ENCODE results near the gene CNTFR.
A peak's percentile ranks its signal among the peaks of the same experiment; 100 is the strongest.
"Not testable (repeated sequence)": the region's sequence is repeated elsewhere in the genome, so short reads cannot be mapped to it uniquely, and the experiment has no call there.

Gene CNTFR

GRCh38 chr9:34541540-34541939, 48.0 kb downstream of the CNTFR start:
- H3K9me3 ChIP-seq (ENCODE audit: control insufficient read depth, low read length): no peaks in the 10 kb centered on the region
- no peak overlapping the region for H3K4me3 ChIP-seq (ENCODE audit: insufficient read depth in 1 of 2, low read depth in 1 of 2, low read length in 2 of 2)
- 73% methylated on average over 7 of the region's 7 CpGs for WGBS

DNA sequence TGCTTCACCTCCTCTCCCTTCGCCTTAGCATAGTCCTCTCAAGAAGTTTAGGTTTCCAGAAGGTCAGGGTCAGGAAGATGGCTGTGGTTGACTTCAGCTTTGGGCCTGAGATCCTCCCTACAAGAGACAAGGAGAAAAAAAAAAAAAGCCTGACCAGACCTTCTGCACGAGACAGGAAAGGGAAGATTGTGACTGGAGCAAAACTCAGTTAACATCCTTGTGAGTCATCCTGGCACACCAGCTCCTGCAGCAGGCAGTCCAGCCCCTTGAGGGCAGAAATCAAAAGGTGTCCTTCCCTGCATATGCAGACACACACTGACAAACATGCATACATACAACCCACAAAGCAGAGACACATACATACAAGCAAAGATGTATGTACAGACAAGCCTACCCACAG, 48.7 kb downstream of the CNTFR start:
- WGBS: 30% methylated on average over 2 of the region's 2 CpGs
- no peak overlapping the region for H3K27ac ChIP-seq (ENCODE audit: low read length, poor library complexity, severe bottlenecking)
- H3K23ac ChIP-seq (ENCODE audit: low read length in 2 of 2): no peak overlapping the region
- no peaks in the 10 kb centered on the region for H3K4me1 ChIP-seq (ENCODE audit: control insufficient read depth, insufficient read depth, low read depth, low read length)
- no peak overlapping the region for H3K4ac ChIP-seq (ENCODE audit: low read depth in 1 of 2, low read length in 2 of 2)
- H3K9me3 ChIP-seq (ENCODE audit: control insufficient read depth, low read length): no peaks in the 10 kb centered on the region
- no peaks in the 10 kb centered on the region for H3K36me3 ChIP-seq (ENCODE audit: control insufficient read depth in 1 of 2, insufficient read depth in 2 of 2, low read depth in 1 of 2, low read length in 2 of 2)
- H2BK15ac ChIP-seq (ENCODE audit: low read depth, poor library complexity, severe bottlenecking): no peak overlapping the region
- H3K4me3 ChIP-seq (ENCODE audit: insufficient read depth in 1 of 2, low read depth in 1 of 2, low read length in 2 of 2): no peak overlapping the region
- no peak overlapping the region for H3K4me2 ChIP-seq (ENCODE audit: low read length, poor library complexity, severe bottlenecking)
- H2AFZ ChIP-seq (ENCODE audit: low read depth, low read length): no peak overlapping the region
- H2AK5ac ChIP-seq (ENCODE audit: low read length, severe bottlenecking): no peak overlapping the region
- DNase-seq: peak; percentile 81
- H3K14ac ChIP-seq (ENCODE audit: low read length in 2 of 2): no peak overlapping the region
- no peak overlapping the region for H2BK120ac ChIP-seq (ENCODE audit: low read depth, low read length)
- no peaks in the 10 kb centered on the region for H3K79me1 ChIP-seq (replicated peaks; ENCODE audit: low read length, poor library complexity, severe bottlenecking)
- H2BK5ac ChIP-seq (ENCODE audit: low read depth, low read length, poor library complexity, severe bottlenecking): no peak overlapping the region
- peak overlapping the region; percentile 14 for H3K9ac ChIP-seq (ENCODE audit: low read length)
- no peak overlapping the region for H4K8ac ChIP-seq (ENCODE audit: low read length)
- H4K91ac ChIP-seq (ENCODE audit: low read length): no peak overlapping the region
- no peak overlapping the region for H2BK12ac ChIP-seq (ENCODE audit: low read length in 2 of 2)
- no peak overlapping the region for H3K18ac ChIP-seq (ENCODE audit: low read depth in 1 of 2, low read length in 2 of 2)
- H3K27me3 ChIP-seq (ENCODE audit: control insufficient read depth in 1 of 2, insufficient read depth in 1 of 2, low read length in 2 of 2): peaks cover 29 to 36% of the 10 kb centered on the region in 2 experiments

More at GRCh38 chr9:34541540-34541939, 48.0 kb downstream of the CNTFR start:
- Histone ChIP-seq H3K27ac (ENCODE audit: low read length, poor library complexity, severe bottlenecking) (no peak overlapping the region), H2BK5ac (ENCODE audit: low read depth, low read length, poor library complexity, severe bottlenecking) (no peak overlapping the region), H2AK5ac (ENCODE audit: low read length, severe bottlenecking) (no peak overlapping the region), H3K23ac (ENCODE audit: low read length in 2 of 2) (no peak overlapping the region), H3K14ac (ENCODE audit: low read length in 2 of 2) (no peak overlapping the region), H3K4ac (ENCODE audit: low read depth in 1 of 2, low read length in 2 of 2) (no peak overlapping the region), H3K4me1 (ENCODE audit: control insufficient read depth, insufficient read depth, low read depth, low read length) (no peaks in the 10 kb centered on the region), H2AFZ (ENCODE audit: low read depth, low read length) (no peak overlapping the region), H3K36me3 (ENCODE audit: control insufficient read depth in 1 of 2, insufficient read depth in 2 of 2, low read depth in 1 of 2, low read length in 2 of 2) (no peaks in the 10 kb centered on the region), H2BK15ac (ENCODE audit: low read depth, poor library complexity, severe bottlenecking) (no peak overlapping the region), H2BK12ac (ENCODE audit: low read length in 2 of 2) (no peak overlapping the region), H3K18ac (ENCODE audit: low read depth in 1 of 2, low read length in 2 of 2) (no peak overlapping the region), H3K4me2 (ENCODE audit: low read length, poor library complexity, severe bottlenecking) (no peak overlapping the region), H3K9ac (ENCODE audit: low read length) (no peak overlapping the region), H4K91ac (ENCODE audit: low read length) (no peak overlapping the region), H3K27me3 (ENCODE audit: control insufficient read depth in 1 of 2, insufficient read depth in 1 of 2, low read length in 2 of 2) (peaks cover 30 to 36% of the 10 kb centered on the region in 2 experiments), H4K8ac (ENCODE audit: low read length) (no peak overlapping the region), H3K79me1 (replicated peaks; ENCODE audit: low read length, poor library complexity, severe bottlenecking) (no peaks in the 10 kb centered on the region), H2BK120ac (ENCODE audit: low read depth, low read length) (no peak overlapping the region)
- no peak for DNase-seq

DNA sequence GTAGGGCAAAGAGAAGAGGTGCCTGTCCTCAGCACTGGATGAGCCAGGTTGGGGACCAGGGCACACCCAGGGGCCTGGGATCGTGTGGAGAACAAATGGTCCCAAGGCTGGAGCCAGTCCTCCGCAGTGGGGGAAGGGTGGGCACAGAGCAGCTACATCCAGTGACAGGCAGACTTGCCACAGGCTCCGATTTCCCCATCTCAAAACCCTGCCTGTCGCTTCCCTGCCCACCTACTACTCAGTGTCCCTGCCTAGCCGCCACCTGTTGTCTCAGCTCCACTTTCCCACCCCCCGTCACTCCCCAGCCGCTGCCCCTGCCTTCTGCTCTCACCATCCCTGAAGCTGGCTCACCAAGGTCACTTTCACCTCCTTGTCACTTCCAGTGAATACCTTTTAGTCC, 52.8 kb downstream of the CNTFR start:
- Histone ChIP-seq H3K4me2 (ENCODE audit: low read length, poor library complexity, severe bottlenecking) (no peak overlapping the region), H2BK5ac (ENCODE audit: low read depth, low read length, poor library complexity, severe bottlenecking) (no peak overlapping the region), H3K14ac (ENCODE audit: low read length in 2 of 2) (no peak overlapping the region), H2BK12ac (ENCODE audit: low read length in 2 of 2) (no peak overlapping the region), H3K23ac (ENCODE audit: low read length in 2 of 2) (no peak overlapping the region), H3K27me3 (ENCODE audit: control insufficient read depth in 1 of 2, insufficient read depth in 1 of 2, low read length in 2 of 2) (peaks cover 39 to 48% of the 10 kb centered on the region in 2 experiments), H3K4ac (ENCODE audit: low read depth in 1 of 2, low read length in 2 of 2) (no peak overlapping the region), H3K9ac (ENCODE audit: low read length) (no peak overlapping the region), H3K4me3 (ENCODE audit: insufficient read depth in 1 of 2, low read depth in 1 of 2, low read length in 2 of 2) (no peak overlapping the region), H2AFZ (ENCODE audit: low read depth, low read length) (no peak overlapping the region), H3K79me1 (replicated peaks; ENCODE audit: low read length, poor library complexity, severe bottlenecking) (no peaks in the 10 kb centered on the region), H2BK15ac (ENCODE audit: low read depth, poor library complexity, severe bottlenecking) (no peak overlapping the region), H4K8ac (ENCODE audit: low read length) (no peak overlapping the region), H4K91ac (ENCODE audit: low read length) (no peak overlapping the region), H2AK5ac (ENCODE audit: low read length, severe bottlenecking) (no peak overlapping the region), H3K18ac (ENCODE audit: low read depth in 1 of 2, low read length in 2 of 2) (no peak overlapping the region), H3K4me1 (ENCODE audit: control insufficient read depth, insufficient read depth, low read depth, low read length) (no peaks in the 10 kb centered on the region), H3K27ac (ENCODE audit: low read length, poor library complexity, severe bottlenecking) (no peak overlapping the region), H3K9me3 (ENCODE audit: control insufficient read depth, low read length) (no peaks in the 10 kb centered on the region), H2BK120ac (ENCODE audit: low read depth, low read length) (no peak overlapping the region), H3K36me3 (ENCODE audit: control insufficient read depth in 1 of 2, insufficient read depth in 2 of 2, low read depth in 1 of 2, low read length in 2 of 2) (no peaks in the 10 kb centered on the region)
- 63% methylated on average over 7 of the region's 7 CpGs for WGBS
- no peak for DNase-seq

- not testable (repeated sequence) for H3K14ac ChIP-seq (ENCODE audit: low read length in 2 of 2); H3K4me2 ChIP-seq (ENCODE audit: low read length, poor library complexity, severe bottlenecking); H3K27ac ChIP-seq (ENCODE audit: low read length, poor library complexity, severe bottlenecking); H2AK5ac ChIP-seq (ENCODE audit: low read length, severe bottlenecking); H4K91ac ChIP-seq (ENCODE audit: low read length); H3K4me3 ChIP-seq (ENCODE audit: insufficient read depth in 1 of 2, low read depth in 1 of 2, low read length in 2 of 2); H3K4ac ChIP-seq (ENCODE audit: low read depth in 1 of 2, low read length in 2 of 2); H3K23ac ChIP-seq (ENCODE audit: low read length in 2 of 2); DNase-seq; H3K79me1 ChIP-seq (replicated peaks; ENCODE audit: low read length, poor library complexity, severe bottlenecking); H2BK15ac ChIP-seq (ENCODE audit: low read depth, poor library complexity, severe bottlenecking); H3K9me3 ChIP-seq (ENCODE audit: control insufficient read depth, low read length); H4K8ac ChIP-seq (ENCODE audit: low read length); H2BK5ac ChIP-seq (ENCODE audit: low read depth, low read length, poor library complexity, severe bottlenecking); H3K36me3 ChIP-seq (ENCODE audit: control insufficient read depth in 1 of 2, insufficient read depth in 2 of 2, low read depth in 1 of 2, low read length in 2 of 2); H2BK120ac ChIP-seq (ENCODE audit: low read depth, low read length); H3K4me1 ChIP-seq (ENCODE audit: control insufficient read depth, insufficient read depth, low read depth, low read length); H2AFZ ChIP-seq (ENCODE audit: low read depth, low read length); H3K9ac ChIP-seq (ENCODE audit: low read length); H3K18ac ChIP-seq (ENCODE audit: low read depth in 1 of 2, low read length in 2 of 2); H2BK12ac ChIP-seq (ENCODE audit: low read length in 2 of 2)
- H3K27me3 ChIP-seq (ENCODE audit: control insufficient read depth in 1 of 2, insufficient read depth in 1 of 2, low read length in 2 of 2): peaks cover 33 to 41% of the 10 kb centered on the region in 2 experiments
- whole genome bisulfite sequencing: 88% methylated on average over 8 of the region's 8 CpGs
Measured at GRCh38 chr9:34532041-34532440, 57.5 kb downstream of the CNTFR start.

Data from mesenchymal stem cell (in vitro differentiated cells and primary cell).